SJCRH30 (cell line): ENCODE data around the gene GSTM4. TPM values are rescaled to one million over a fixed set of nuclear protein-coding genes. Genes with fewer than 3 reads are reported as not detected.
"Not testable (repeated sequence)": the region's sequence is repeated elsewhere in the genome, so short reads cannot be mapped to it uniquely, and the experiment has no call there.

Source experiments
- DNase-seq, 2 experiments: peaks; one replicate each; pipeline ENCODE4 v3.0.0-alpha.2; 2015 to 2020
- H3K27ac ChIP-seq: fragments of 250-450 bp; sonication (Bioruptor Pico); 2 replicates; pipeline ENCODE4 v1.5.1; 2020; ENCODE audit warnings: mild to moderate bottlenecking, moderate library complexity
- H3K27me3 ChIP-seq: fragments of 250-450 bp; sonication (Bioruptor Pico); 2 replicates; pipeline ENCODE4 v1.5.1; 2020; ENCODE audit warnings: mild to moderate bottlenecking, moderate library complexity
- H3K36me3 ChIP-seq: fragments of 250-450 bp; sonication (Bioruptor Pico); 2 replicates; pipeline ENCODE4 v1.5.1; 2020; ENCODE audit warnings: mild to moderate bottlenecking, moderate library complexity
- H3K4me1 ChIP-seq: fragments of 250-450 bp; sonication (Bioruptor Pico); 2 replicates; pipeline ENCODE4 v1.5.1; 2020; ENCODE audit warnings: mild to moderate bottlenecking, moderate library complexity
- H3K4me3 ChIP-seq: fragments of 250-450 bp; sonication (Bioruptor Pico); 2 replicates; pipeline ENCODE4 v1.5.1; 2020; ENCODE audit warnings: mild to moderate bottlenecking, moderate library complexity
- H3K9me3 ChIP-seq: fragments of 250-450 bp; sonication (Bioruptor Pico); replicated peaks from 2 replicates; pipeline ENCODE4 v1.5.1; 2020; ENCODE audit warnings: mild to moderate bottlenecking, moderate library complexity
- total RNA-seq: library from RNA; depleted of rRNA; stranded (reverse); fragments of >200 nt; shearing (Covaris generic); gene quantifications from 2 replicates; pipeline ENCODE4 v1.2.3, GENCODE V29; 2014

The GSTM4 gene
- total RNA-seq, 1 experiment from 2014 or later, result 3.0 TPM

DNA sequence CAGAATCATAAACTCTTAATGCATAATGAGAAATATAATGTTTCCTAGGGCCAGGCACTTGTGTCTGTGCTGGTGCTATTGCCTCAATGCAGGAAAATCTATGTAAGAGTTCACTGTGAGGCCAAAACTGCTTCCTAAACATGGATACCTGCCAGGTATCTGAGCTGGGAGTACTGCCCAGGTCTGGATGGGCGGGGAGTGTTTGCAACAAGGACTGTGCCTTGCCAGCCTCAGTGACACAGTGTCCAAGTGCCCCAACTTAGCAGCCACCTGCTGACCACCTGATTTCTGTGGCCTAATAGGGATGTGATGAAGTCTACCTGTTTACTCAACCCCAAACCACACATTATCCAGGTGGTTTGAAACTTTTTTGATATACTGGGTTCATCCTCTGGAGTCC, 29.5 kb downstream of the GSTM4 start:
- H3K36me3 ChIP-seq, result not testable (repeated sequence)

DNA sequence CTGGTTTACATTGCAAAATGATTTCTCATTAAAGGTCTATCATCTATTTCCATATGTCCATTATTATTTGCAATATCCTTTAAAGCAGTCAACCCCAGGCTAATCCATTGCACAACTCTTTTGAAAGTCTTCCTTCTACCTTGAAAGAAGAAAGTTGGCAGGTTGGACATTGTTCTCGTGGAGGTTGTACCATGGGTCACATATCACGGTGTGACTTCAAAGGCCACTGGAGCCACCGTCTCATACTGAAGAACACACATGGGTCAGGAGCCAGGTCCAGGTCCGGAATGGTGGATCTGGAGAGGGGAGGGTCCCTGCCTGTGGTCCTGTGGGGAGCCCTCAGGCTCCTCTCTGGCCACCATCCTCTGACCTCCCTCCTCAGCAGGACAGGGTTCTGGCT, 30.0 kb downstream of the GSTM4 start:
- not testable (repeated sequence) for H3K9me3 ChIP-seq, DNase-seq, H3K27me3 ChIP-seq, H3K4me3 ChIP-seq, H3K4me1 ChIP-seq, H3K36me3 ChIP-seq, H3K27ac ChIP-seq

More for the DNA sequence above, 29.5 kb downstream of the GSTM4 start:
- not testable (repeated sequence) for H3K27ac ChIP-seq, H3K9me3 ChIP-seq, H3K4me3 ChIP-seq, H3K4me1 ChIP-seq, DNase-seq, H3K27me3 ChIP-seq

DNA sequence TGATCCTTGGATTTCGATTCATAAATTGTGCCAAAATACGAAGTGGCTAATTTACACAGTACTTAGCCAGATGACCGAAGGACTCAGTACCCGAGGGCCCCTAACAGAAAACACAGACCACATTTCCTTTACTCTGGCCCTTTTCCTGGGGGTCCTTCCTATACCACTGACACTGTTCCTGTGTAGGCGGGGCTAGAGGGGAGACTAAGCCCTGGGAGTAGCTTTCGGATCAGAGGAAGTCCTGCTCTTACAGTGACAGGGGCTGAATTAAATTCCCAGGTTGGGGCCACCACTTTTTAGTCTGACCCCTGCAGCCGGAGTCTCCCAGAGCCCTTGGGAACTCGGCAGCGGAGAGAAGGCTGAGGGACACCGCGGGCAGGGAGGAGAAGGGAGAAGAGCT, 31.2 kb downstream of the GSTM4 start:
- not testable (repeated sequence) for H3K4me3 ChIP-seq, H3K9me3 ChIP-seq, H3K4me1 ChIP-seq, H3K27me3 ChIP-seq, H3K27ac ChIP-seq, DNase-seq, H3K36me3 ChIP-seq

- DNase-seq, result no peak
- no peak within 1 kb of the TSS for H3K4me3 ChIP-seq
- H3K27ac ChIP-seq, result no peak within 1 kb of the TSS
- H3K9me3 ChIP-seq, result no peaks in the 10 kb centered on the region
- H3K27me3 ChIP-seq, result no peaks in the 10 kb centered on the region
- no peaks in the 10 kb centered on the region for H3K36me3 ChIP-seq
- no peaks in the 10 kb centered on the region for H3K4me1 ChIP-seq
These were observed 32.0 kb downstream of the GSTM4 start, which contains the start of gene GSTM1 for GRCh38 chr1:109687641-109688499. Gene GSTM1, plus strand, starts transcription at chr1:109687817. Its CDS starts 57 bp downstream, at chr1:109687874.

GRCh38 chr1:109689844-109690405, 34.0 kb downstream of the GSTM4 start:
- DNase-seq, result no peak
- Histone ChIP-seq H3K4me1 (no peaks in the 10 kb centered on the region), H3K27me3 (no peaks in the 10 kb centered on the region), H3K27ac (no peak overlapping the region), H3K4me3 (no peak overlapping the region), H3K36me3 (no peaks in the 10 kb centered on the region), H3K9me3 (no peaks in the 10 kb centered on the region)

GRCh38 chr1:109691759-109692158, 35.9 kb downstream of the GSTM4 start:
- Histone ChIP-seq H3K36me3 (no peaks in the 10 kb centered on the region), H3K9me3 (no peaks in the 10 kb centered on the region), H3K27me3 (no peaks in the 10 kb centered on the region), H3K4me3 (no peak overlapping the region), H3K27ac (no peak overlapping the region), H3K4me1 (no peaks in the 10 kb centered on the region)
- no peak for DNase-seq

DNA sequence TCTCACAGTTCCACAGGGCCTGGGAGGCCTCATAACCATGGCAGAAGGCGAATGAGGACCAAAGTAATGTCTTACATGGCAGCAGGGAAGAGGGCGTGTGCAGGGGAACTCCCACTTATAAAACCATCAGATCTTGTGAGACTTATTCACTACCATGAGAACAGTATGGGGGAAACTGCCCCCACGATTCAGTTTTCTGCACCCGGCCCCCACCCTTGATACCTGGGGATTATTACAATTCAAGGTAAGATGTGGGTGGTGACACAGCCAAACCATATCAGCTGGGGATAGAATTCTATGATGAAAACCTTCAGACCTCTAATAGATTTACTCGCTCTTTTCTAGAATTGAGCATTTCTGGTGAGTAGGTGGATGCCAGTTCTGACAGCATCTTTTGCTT, 38.5 kb downstream of the GSTM4 start:
- not testable (repeated sequence) for H3K36me3 ChIP-seq, H3K27ac ChIP-seq, H3K4me1 ChIP-seq, H3K9me3 ChIP-seq, DNase-seq, H3K4me3 ChIP-seq, H3K27me3 ChIP-seq

DNA sequence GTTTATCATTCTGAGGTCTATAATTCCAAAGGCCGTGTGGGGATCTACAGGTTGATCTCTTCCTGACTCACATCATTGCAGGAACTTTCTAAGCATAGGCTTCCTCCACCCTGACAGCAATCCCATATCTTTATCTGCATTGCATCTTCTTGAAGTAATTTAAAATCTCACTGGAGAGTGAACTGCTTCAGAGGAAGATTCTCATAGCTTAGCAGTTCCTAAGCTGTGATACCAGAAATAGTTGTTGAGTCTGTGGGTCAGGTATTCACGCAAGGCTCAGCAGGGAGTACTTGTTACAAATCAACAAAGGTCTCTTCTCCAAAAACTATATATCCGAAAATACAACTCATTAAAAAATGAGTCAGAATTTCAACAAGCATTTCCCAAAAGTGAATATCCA, 39.2 kb downstream of the GSTM4 start:
- not testable (repeated sequence) for DNase-seq, H3K9me3 ChIP-seq, H3K27me3 ChIP-seq, H3K27ac ChIP-seq, H3K4me1 ChIP-seq, H3K4me3 ChIP-seq, H3K36me3 ChIP-seq

GRCh38 chr1:109697066-109697465, 41.2 kb downstream of the GSTM4 start:
- Histone ChIP-seq H3K27me3 (no peaks in the 10 kb centered on the region), H3K4me3 (no peak overlapping the region), H3K9me3 (no peaks in the 10 kb centered on the region), H3K36me3 (no peaks in the 10 kb centered on the region), H3K27ac (no peak overlapping the region), H3K4me1 (no peaks in the 10 kb centered on the region)
- no peak for DNase-seq

DNA sequence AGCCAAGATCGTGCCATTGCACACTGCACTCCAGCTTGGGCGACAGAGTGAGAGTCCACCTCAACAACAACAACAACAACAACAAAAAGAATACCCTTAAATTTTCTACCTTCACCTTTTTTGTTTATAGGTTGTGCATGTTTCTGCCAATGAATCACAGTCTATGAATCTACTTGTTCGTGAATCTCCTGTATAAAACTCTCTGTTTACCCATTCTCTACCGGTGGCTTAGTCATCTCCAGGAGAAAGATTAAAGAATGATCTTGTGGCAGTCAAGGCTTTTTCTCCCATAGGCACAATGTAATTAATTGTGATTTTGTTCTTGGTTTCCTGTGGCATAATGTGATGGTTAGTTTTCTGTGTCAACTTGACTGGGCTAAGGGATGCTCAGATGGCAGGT, 42.0 kb downstream of the GSTM4 start:
- H3K9me3 ChIP-seq, H3K36me3 ChIP-seq, H3K4me1 ChIP-seq, H3K27ac ChIP-seq, H3K4me3 ChIP-seq, H3K27me3 ChIP-seq, DNase-seq: not testable (repeated sequence)

DNA sequence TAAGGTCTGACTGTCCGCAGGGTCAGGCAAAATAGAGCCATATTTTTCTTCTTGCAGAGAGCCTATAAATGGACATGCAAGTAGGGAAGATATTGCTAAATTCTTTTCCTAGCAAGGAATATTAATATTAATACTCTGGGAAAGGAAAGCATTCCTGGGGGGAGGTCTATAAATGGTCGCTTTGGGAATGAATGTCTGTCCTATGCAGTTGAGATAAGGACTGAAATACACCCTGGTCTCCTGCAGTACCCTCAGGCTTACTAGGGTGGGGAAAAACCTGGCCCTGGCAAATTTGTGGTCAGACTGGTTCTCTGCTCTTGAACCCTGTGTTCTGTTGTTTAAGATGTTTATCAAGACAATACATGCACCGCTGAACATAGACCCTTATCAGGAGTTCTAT, 47.0 kb downstream of the GSTM4 start:
- H3K27ac ChIP-seq, H3K27me3 ChIP-seq, H3K4me1 ChIP-seq, DNase-seq, H3K36me3 ChIP-seq, H3K9me3 ChIP-seq, H3K4me3 ChIP-seq: not testable (repeated sequence)

DNA sequence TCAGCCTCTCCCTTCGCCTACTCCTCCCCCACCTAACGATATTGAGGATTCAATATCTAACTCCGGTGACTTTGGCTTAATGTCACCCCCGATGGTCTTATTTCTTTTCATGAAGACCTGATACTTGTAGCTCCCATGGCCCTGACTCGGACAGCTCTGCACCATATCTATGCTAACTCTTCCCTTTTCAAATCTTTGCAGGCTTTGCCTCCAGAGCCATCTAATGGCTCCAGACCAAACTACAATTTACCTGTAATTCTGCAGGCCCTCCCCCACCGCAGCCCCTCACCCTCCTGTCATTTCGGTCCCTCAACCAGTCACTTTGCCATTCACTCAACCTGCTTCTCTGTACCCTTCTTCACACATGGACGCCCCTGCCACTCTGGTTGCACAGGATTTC, 48.3 kb downstream of the GSTM4 start:
- no peak overlapping the region for H3K4me3 ChIP-seq
- no peak overlapping the region for H3K27ac ChIP-seq
- H3K27me3 ChIP-seq, result no peaks in the 10 kb centered on the region
- H3K9me3 ChIP-seq, result no peaks in the 10 kb centered on the region
- DNase-seq, result no peak
- no peaks in the 10 kb centered on the region for H3K36me3 ChIP-seq
- no peaks in the 10 kb centered on the region for H3K4me1 ChIP-seq

DNA sequence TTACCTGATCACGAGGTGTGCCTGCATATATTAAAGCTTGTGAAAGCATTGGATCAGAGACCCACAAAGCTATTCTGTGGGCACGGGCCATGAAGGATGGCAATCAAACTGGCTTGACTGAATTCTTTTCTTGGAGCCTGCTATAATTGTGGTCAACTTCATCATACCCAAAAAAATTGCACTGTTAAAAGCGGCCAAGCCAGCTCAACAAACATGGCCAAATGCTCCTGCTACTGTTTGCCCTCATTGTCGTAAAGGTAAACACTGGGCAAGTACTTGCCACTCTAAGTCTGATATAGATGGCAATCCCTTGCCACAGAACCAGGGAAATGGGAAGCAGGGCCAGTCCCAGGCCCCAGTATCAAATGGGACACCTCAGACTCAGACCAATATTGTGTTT, 49.5 kb downstream of the GSTM4 start:
- Histone ChIP-seq H3K4me1 (no peaks in the 10 kb centered on the region), H3K36me3 (no peaks in the 10 kb centered on the region), H3K4me3 (no peak overlapping the region), H3K27me3 (no peaks in the 10 kb centered on the region), H3K9me3 (no peaks in the 10 kb centered on the region), H3K27ac (no peak overlapping the region)
- DNase-seq, result no peak

DNA sequence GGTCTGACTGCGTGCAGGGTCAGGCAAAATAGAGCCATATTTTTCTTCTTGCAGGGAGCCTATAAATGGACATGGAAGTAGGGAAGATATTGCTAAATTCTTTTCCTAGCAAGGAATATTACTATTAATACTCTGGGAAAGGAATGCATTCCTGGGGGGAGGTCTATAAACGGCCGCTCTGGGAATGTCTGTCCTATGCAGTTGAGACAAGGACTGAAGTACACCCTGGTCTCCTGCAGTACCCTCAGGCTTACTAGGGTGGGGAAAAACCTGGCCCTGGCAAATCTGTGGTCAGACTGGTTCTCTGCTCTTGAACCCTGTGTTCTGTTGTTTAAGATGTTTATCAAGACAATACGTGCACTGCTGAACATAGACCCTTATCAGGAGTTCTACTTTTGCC, 53.0 kb downstream of the GSTM4 start:
- not testable (repeated sequence) for H3K36me3 ChIP-seq, H3K27me3 ChIP-seq, H3K4me1 ChIP-seq, H3K4me3 ChIP-seq, H3K27ac ChIP-seq, H3K9me3 ChIP-seq
- peak in 1 of 2 experiments; percentile 0 for DNase-seq

- H3K36me3 ChIP-seq, H3K27ac ChIP-seq, H3K4me1 ChIP-seq, H3K9me3 ChIP-seq, DNase-seq, H3K4me3 ChIP-seq, H3K27me3 ChIP-seq: not testable (repeated sequence)
These were observed 53.9 kb downstream of the GSTM4 start for GRCh38 chr1:109709822-109710221.
